Spleen (tissue), 7 donors: ENCODE results near the gene SLCO2A1.

ENCODE experiments used
- POLR2A ChIP-seq, 3 donors: fragments of 450-650 bp; IDR thresholded peaks; one replicate each; pipeline ENCODE4 v1.5.1; 2017; ENCODE audit warnings: antibody characterized with exemption in 3 of 3, mild to moderate bottlenecking in 1 of 3
- POLR2AphosphoS5 ChIP-seq, 3 donors: sonication (generic); formaldehyde crosslinking; IDR thresholded peaks; one replicate each; pipeline ENCODE4 v1.5.1; 2017; ENCODE audit warnings: antibody characterized with exemption in 3 of 3
- TF ChIP-seq, protein P1 (sequence below), 11 experiments: fragments of 200-600 bp in 7 of 11; fragments of 450-650 bp in 4 of 11; sonication (generic) in 4 of 11; IDR thresholded peaks in 8 of 11; conservative IDR thresholded peaks in 3 of 11; 1 replicate in 7 of 11; 2 replicates in 4 of 11; pipeline versions ENCODE4 v1.4.0 to v1.8.0; 2016 to 2021; ENCODE audit warnings: antibody characterized with exemption in 11 of 11, inconsistent platforms in 4 of 11, mild to moderate bottlenecking in 1 of 11
- donor health status: DM: no; HTN: no; CAD: no; lungs with moderate emphysema.
- donor health status: DM: no; HTN: no; CAD: no.
- donor health status: DM: no; HTN: no; CAD: no.

DNA sequence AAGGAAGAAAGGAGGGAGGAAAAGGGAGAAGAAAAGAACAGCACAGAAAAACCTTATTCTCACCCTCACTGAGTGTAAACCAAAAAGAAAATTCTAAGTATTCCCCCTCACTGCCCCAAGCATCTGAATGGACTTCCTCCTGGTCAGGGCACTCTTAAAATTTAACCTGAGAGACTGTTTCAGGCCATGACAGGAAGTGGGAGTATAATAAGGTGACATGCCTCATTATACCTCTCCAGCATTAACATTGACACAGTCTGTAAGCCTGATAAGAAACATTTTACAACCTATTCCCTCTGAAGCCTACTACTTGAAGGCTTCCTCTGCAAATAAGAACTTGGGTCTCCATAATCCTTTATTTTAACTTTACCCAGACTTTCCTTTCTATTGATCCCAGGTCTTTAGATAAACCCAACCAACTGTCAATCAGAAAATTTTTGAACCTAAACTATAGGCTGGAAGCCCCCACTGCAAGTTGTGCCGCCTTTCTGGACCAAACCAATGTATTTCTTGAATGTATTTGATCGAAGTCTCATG, 41.7 kb downstream of the SLCO2A1 start:
- TF ChIP-seq, protein P1, sequence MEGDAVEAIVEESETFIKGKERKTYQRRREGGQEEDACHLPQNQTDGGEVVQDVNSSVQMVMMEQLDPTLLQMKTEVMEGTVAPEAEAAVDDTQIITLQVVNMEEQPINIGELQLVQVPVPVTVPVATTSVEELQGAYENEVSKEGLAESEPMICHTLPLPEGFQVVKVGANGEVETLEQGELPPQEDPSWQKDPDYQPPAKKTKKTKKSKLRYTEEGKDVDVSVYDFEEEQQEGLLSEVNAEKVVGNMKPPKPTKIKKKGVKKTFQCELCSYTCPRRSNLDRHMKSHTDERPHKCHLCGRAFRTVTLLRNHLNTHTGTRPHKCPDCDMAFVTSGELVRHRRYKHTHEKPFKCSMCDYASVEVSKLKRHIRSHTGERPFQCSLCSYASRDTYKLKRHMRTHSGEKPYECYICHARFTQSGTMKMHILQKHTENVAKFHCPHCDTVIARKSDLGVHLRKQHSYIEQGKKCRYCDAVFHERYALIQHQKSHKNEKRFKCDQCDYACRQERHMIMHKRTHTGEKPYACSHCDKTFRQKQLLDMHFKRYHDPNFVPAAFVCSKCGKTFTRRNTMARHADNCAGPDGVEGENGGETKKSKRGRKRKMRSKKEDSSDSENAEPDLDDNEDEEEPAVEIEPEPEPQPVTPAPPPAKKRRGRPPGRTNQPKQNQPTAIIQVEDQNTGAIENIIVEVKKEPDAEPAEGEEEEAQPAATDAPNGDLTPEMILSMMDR (IDR thresholded peaks at IDR 0.05 in 8 of 11, conservative IDR thresholded peaks at IDR 0.05 in 3 of 11) = no peak
- TF ChIP-seq POLR2A (IDR thresholded peaks at IDR 0.05) = no peak
- TF ChIP-seq POLR2AphosphoS5 (IDR thresholded peaks at IDR 0.05) = no peak
